ENCODE data around the gene RCAN2. TPM values are rescaled to one million over a fixed set of nuclear protein-coding genes. Genes with fewer than 3 reads are reported as not detected.

The RCAN2 gene
- polyA plus RNA-seq, 3 donors from 2014 or later: not detected

GRCh38 chr6:46507426-46507825, 16.2 kb upstream of the RCAN2 start:
- Mint-ChIP-seq H3K4me3 (no peak overlapping the region), H3K27me3 (ENCODE audit: low read depth in 3 of 3) (peaks cover 0 to 3% (median 1%) of the 10 kb centered on the region in 3 donors), H3K9me3 (no peaks in the 10 kb centered on the region), H3K27ac (no peak overlapping the region), H3K4me1 (no peaks in the 10 kb centered on the region), H3K36me3 (no peaks in the 10 kb centered on the region)
- no peak for DNase-seq

GRCh38 chr6:46505693-46506512, 14.7 kb upstream of the RCAN2 start:
- Mint-ChIP-seq H3K27ac (no peak overlapping the region), H3K36me3 (no peaks in the 10 kb centered on the region), H3K4me1 (no peaks in the 10 kb centered on the region), H3K27me3 (ENCODE audit: low read depth in 3 of 3) (peaks cover 0 to 6% (median 1%) of the 10 kb centered on the region in 3 donors), H3K4me3 (no peak overlapping the region), H3K9me3 (no peaks in the 10 kb centered on the region)
- DNase-seq: no peak

DNA sequence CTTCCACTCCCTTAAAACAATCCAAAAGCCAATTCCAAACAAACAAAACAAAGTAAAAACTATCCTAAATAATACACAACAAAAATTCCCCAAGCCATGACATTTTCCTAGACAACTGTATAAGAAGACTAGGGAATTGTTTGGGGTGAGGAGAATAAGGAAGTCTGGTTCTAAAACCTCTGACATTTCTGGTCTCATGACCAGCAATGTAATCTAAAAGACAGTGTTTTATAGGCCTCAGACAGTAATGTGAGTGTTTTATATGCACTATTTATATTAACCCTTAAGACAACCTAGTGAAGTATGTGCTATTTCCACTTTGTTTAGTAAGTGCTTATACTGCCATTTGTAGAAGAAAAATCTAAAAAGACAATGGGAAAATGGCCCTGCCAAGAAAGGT, 13.0 kb upstream of the RCAN2 start:
- Mint-ChIP-seq H3K9me3 (peaks cover 0 to 4% (median 0%) of the 10 kb centered on the region in 6 donors), H3K36me3 (no peaks in the 10 kb centered on the region), H3K27me3 (ENCODE audit: low read depth in 3 of 3) (peaks cover 1 to 16% (median 4%) of the 10 kb centered on the region in 3 donors), H3K4me1 (no peaks in the 10 kb centered on the region), H3K4me3 (no peak overlapping the region), H3K27ac (no peak overlapping the region)
- DNase-seq: no peak

GRCh38 chr6:46502486-46503119, 11.4 kb upstream of the RCAN2 start:
- H3K27me3 Mint-ChIP-seq (ENCODE audit: low read depth in 3 of 3): peaks cover 1 to 16% (median 4%) of the 10 kb centered on the region in 3 donors
- H3K36me3 Mint-ChIP-seq: no peaks in the 10 kb centered on the region
- no peaks in the 10 kb centered on the region for H3K4me1 Mint-ChIP-seq
- peaks cover 0 to 4% (median 0%) of the 10 kb centered on the region in 6 donors for H3K9me3 Mint-ChIP-seq
- no peak overlapping the region for H3K27ac Mint-ChIP-seq
- no peak overlapping the region for H3K4me3 Mint-ChIP-seq
- no peak for DNase-seq

GRCh38 chr6:46501136-46502089, 10.2 kb upstream of the RCAN2 start:
- H3K9me3 Mint-ChIP-seq: peaks cover 0 to 4% (median 0%) of the 10 kb centered on the region in 6 donors
- no peak overlapping the region for H3K4me3 Mint-ChIP-seq
- H3K4me1 Mint-ChIP-seq: no peaks in the 10 kb centered on the region
- peaks cover 4 to 17% (median 4%) of the 10 kb centered on the region in 3 donors for H3K27me3 Mint-ChIP-seq (ENCODE audit: low read depth in 3 of 3)
- DNase-seq: no peak
- H3K27ac Mint-ChIP-seq: no peak overlapping the region
- no peaks in the 10 kb centered on the region for H3K36me3 Mint-ChIP-seq

DNA sequence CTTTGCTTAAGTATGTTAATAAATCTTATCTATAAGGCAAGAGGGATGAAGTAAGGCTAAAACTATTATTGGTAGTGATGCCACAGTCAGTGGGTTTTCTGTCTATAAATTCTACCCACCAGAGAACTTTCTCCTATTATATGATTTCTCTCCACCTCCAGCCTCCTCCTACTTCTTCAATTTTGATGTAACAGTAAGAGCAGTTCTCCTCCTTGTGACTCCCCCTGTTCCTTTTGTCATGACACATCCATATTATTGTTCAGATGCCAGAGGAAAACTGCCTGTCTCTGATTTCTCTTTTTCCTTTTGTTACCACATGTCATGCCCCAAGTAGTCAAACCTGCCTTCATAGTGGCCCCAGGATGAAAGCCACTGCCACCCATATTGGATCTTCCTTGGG, 9.1 kb upstream of the RCAN2 start:
- H3K27me3 Mint-ChIP-seq (ENCODE audit: low read depth in 3 of 3): peaks cover 4 to 17% (median 9%) of the 10 kb centered on the region in 3 donors
- no peak for DNase-seq
- H3K36me3 Mint-ChIP-seq: no peaks in the 10 kb centered on the region
- peaks cover 0 to 4% (median 0%) of the 10 kb centered on the region in 6 donors for H3K9me3 Mint-ChIP-seq
- no peak overlapping the region for H3K27ac Mint-ChIP-seq
- H3K4me1 Mint-ChIP-seq: no peaks in the 10 kb centered on the region
- no peak overlapping the region for H3K4me3 Mint-ChIP-seq

DNA sequence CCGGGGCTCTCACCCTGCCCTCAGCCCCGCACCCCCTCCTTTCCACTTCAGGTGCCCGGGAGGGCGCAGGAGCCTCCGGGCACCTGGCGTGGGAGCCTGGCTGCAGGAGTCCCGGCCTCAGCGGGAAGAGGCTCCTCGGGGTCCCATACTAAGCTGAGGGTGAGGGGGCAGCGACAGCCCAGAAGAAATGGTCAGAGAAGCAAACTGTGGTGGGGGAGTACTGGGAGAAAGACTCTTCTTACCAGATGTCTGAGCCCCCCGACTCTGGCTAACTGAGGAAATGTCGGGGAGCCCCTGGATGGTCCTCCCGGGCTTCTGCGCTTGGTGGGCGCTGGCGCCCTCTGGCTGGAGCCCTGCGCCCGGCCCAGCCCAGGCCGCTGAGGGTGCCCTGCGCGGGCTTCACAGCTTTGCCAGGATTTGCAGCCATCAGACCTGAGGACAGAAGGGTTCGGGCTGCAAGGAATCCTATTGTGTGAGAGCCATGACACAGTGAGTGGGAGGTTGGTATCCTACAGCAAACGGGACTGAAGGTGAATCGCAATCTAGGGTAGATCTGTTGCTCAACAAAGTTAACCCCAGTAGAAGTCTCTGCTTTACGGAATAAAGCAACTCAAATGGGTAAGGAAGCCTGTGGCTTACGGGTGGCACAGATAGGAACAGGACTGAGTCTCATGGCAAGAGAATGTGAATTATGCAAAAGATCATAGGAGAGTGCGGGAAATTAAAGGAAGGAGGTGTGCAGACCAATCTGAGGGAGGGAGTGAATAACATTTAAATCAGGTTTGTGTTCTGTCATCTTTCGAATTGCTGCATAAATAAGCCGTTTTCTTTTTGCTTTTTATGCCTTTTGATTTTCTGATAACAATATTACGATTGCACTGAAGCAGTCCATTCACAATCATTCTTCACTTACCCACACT, 639 bp upstream of the RCAN2 start:
- Mint-ChIP-seq H3K27me3 (ENCODE audit: low read depth in 3 of 3) (peaks cover 10 to 38% (median 21%) of the 10 kb centered on the region in 3 donors), H3K4me3 (peak overlapping the region; percentile 48 to 73 (median 67))

DNA sequence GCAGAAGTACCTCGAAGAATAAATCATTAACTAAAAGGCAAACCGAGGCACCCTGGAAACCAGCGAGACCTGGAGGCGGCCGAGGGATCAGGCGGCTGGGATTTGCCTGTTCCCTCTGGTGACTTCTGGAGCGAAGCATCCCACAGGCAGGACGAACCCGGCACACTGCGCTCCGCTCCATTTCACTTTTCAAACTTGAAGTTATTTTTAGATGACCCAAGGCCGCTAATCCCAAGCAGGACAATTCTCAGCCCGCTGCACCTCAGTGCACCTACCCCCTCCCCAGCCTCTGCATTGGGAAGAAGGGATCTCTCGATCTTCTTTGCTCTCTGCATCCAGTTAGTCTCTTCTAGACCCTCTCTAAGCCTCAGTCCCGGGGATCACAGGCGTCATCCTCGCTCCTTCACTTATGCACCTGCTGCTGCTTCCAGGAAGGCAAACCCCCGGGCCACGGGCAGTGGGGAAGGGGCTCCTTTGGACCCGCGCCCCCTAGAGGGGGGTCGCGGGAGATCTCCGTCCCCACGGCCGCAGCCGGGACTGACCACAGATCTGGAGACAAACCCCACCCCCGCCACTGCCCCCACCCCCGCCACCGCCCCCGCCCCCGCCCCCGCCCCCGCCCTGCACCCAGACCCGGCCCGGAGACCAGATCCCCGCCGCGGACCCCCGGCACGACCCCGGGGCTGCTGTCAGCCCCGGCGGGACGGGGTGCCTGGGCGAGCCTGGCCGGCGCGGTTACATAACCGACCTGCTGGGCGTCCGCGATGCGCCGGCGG, 636 bp downstream of the RCAN2 start:
- peaks cover 8 to 38% (median 21%) of the 10 kb centered on the region in 3 donors for H3K27me3 Mint-ChIP-seq (ENCODE audit: low read depth in 3 of 3)
- H3K36me3 Mint-ChIP-seq: no peaks in the 10 kb centered on the region

More for the DNA sequence above, 639 bp upstream of the RCAN2 start:
- no peaks in the 10 kb centered on the region for H3K36me3 Mint-ChIP-seq
- no peaks in the 10 kb centered on the region for H3K9me3 Mint-ChIP-seq
- H3K4me1 Mint-ChIP-seq: peaks cover 9 to 10% of the 10 kb centered on the region in 2 donors
- no peak overlapping the region for H3K27ac Mint-ChIP-seq
- peak; percentile 1 to 17 (median 7) for DNase-seq

DNA sequence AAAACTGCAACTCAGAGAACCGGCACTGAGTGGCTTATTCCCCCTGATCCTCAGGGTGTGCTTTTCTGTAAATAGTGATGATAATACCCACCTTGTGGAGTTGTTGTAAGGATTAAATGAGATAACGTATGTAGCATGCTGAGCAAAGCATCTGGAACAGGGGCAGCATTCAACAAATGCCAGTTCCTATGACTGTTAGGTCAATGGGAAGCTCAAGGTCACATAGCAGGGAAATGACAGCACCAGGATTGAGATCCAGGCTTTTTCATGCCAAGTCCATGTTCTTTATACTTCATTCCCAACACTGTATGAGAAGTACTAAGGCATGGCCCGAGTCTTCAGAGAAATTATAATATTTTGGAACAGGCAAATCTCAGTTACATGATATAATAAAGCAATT, 5.1 kb downstream of the RCAN2 start:
- DNase-seq: no peak
- Mint-ChIP-seq H3K36me3 (no peaks in the 10 kb centered on the region), H3K9me3 (no peaks in the 10 kb centered on the region), H3K4me3 (no peak overlapping the region), H3K4me1 (peaks cover 7 to 10% of the 10 kb centered on the region in 2 donors), H3K27ac (no peak overlapping the region), H3K27me3 (ENCODE audit: low read depth in 3 of 3) (peaks cover 8 to 38% (median 17%) of the 10 kb centered on the region in 3 donors)

More for the DNA sequence above, 636 bp downstream of the RCAN2 start:
- peak overlapping the region; percentile 70 to 82 (median 72) for H3K4me3 Mint-ChIP-seq
- peaks cover 9 to 10% of the 10 kb centered on the region in 2 donors for H3K4me1 Mint-ChIP-seq
- H3K9me3 Mint-ChIP-seq: no peaks in the 10 kb centered on the region
- no peak overlapping the region for H3K27ac Mint-ChIP-seq
- no peak for DNase-seq

DNA sequence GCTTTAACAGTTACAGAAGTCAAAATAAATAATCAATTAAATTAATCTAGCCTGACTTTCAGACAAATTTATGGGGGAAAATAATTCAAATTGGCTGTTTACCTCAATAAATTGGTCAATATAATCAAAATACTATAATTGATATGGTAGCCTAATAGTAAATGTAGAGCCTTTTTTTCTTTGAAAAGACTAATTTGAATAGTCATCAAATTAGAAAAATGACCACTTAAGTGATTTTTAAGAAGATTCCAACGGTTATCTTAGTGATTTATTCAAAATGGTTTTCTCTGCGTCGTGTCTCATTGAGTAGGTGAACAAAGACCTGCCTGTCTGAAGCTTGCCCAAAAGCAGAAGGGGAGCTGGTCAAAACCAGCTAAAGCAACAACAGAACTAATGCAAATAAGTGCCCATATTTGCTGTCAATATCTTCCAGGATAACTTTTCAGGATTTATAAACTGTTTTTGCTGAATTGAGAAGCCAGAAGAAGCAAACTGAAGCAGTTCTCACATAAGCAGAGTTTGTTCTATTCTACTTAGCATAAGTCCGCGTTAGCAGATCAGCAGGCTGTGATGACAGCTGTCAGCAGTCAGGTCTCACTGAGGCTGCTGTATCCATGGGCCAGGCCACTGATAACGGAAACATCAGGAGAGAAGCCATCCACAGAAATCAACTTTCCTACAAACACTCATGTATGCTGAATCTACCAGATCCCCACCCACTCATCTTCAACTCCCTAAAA, 7.0 kb downstream of the RCAN2 start:
- H3K36me3 Mint-ChIP-seq: no peaks in the 10 kb centered on the region
- H3K27me3 Mint-ChIP-seq (ENCODE audit: low read depth in 3 of 3): peaks cover 3 to 32% (median 5%) of the 10 kb centered on the region in 3 donors
- no peak overlapping the region for H3K27ac Mint-ChIP-seq
- no peak for DNase-seq
- no peak overlapping the region for H3K4me3 Mint-ChIP-seq
- no peaks in the 10 kb centered on the region for H3K4me1 Mint-ChIP-seq
- H3K9me3 Mint-ChIP-seq: no peaks in the 10 kb centered on the region

DNA sequence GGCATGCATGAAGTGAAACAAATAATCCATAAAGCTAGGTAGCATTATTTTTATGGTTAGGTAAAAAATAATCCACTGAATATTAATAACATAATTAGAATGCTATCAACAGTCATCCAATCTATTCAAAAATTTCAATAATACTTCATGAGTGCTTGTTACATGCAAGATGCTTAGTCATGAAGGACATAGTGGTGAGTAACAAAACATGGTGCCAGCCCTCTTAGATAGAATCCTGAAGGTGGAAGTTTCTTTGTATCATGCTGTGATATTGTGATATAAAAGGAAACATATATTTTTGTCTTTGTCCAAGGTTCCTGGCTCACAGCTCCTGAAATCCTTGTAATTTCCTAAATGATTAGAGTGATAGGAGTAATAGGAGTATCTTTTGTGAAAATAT, 14.9 kb downstream of the RCAN2 start:
- H3K27ac Mint-ChIP-seq: no peak overlapping the region
- H3K9me3 Mint-ChIP-seq: peaks cover 0 to 3% (median 0%) of the 10 kb centered on the region in 6 donors
- H3K4me1 Mint-ChIP-seq: no peaks in the 10 kb centered on the region
- H3K36me3 Mint-ChIP-seq: no peaks in the 10 kb centered on the region
- H3K27me3 Mint-ChIP-seq (ENCODE audit: low read depth in 3 of 3): peaks cover 5 to 9% (median 7%) of the 10 kb centered on the region in 3 donors
- no peak for DNase-seq
- H3K4me3 Mint-ChIP-seq: no peak overlapping the region

DNA sequence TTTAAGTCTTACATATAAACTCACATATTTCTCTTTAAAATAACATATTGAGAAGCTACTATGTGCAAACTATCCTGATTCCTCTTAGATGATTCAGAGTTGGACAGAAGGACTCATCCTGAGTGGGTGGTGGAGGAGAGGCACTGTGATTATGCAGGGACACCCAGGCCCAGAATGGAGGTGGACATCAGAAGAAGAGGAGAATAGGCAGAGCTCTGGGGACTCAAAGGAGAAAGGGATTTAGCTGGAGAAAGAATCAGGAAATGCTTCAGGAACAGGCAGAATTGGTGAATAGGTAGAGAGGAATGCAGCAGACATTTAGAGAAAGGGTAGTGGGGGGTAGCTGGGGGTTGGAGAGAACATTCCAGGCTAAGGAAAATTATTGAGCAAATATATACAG, 17.4 kb downstream of the RCAN2 start:
- H3K36me3 Mint-ChIP-seq: no peaks in the 10 kb centered on the region
- H3K9me3 Mint-ChIP-seq: peaks cover 0 to 3% (median 0%) of the 10 kb centered on the region in 6 donors
- no peak overlapping the region for H3K4me3 Mint-ChIP-seq
- peaks cover 7 to 9% (median 7%) of the 10 kb centered on the region in 3 donors for H3K27me3 Mint-ChIP-seq (ENCODE audit: low read depth in 3 of 3)
- no peaks in the 10 kb centered on the region for H3K4me1 Mint-ChIP-seq
- DNase-seq: no peak
- H3K27ac Mint-ChIP-seq: no peak overlapping the region

Data from immature natural killer cell (primary cell).